ENCODE results near the gene GAMT.

DNA sequence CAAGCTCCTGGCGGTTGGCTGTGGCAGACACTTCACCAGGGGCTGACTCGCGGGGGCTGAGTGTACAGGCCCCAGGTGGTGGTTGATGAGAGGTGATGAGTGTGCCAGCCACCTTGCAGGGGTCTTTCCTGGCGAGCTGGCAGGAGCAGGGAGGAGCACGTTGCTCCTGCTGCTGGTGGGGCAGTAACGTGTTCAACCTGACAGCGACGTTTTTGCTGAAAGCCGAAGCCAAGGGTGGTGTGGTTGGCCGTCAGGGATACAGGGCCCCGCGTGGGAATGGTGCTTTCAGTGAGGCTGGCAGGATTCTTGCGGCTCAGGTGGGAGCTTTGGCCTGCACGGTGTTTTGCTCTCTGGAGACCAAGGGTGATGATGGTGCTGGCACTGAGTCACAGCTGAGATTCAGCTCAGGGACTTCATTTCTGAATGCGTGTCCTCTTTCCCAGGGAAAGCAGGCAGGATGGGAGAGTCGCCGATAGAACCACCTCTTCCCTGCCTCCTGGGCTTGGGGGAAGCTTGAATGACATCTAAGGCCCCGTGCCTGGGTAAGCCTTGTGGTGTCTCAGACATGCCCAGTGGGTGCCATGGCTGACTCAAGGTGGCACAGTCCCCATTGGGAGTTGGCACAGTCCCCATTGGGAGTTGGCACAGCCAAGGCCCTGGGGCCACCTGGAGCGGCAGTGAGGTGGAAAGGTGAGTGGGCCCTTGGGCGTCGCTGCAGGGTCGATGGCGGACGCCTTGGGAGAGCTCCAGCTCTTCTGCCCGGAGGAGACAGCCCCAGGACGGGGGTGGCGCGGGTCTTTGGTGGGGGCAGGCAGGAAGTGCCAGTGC, 14.9 kb upstream of the GAMT start:
- TF ChIP-seq EZH2 (IDR thresholded peaks at IDR 0.05; ENCODE audit: low read depth, unreplicated experiment) (no peak), POLR2AphosphoS5 (IDR thresholded peaks at IDR 0.05; ENCODE audit: low read depth) (no peak), EZH2phosphoT487 (IDR thresholded peaks at IDR 0.05; ENCODE audit: unreplicated experiment) (no peak), NANOG (IDR thresholded peaks at IDR 0.05; ENCODE audit: borderline replicate concordance) (no peak), ZNF331 (CRISPR knock-in tag; IDR thresholded peaks at IDR 0.05; ENCODE audit: low read depth) (no peak), JUNB (IDR thresholded peaks at IDR 0.05; ENCODE audit: unreplicated experiment) (no peak), CREB1 (CRISPR knock-in tag; IDR thresholded peaks at IDR 0.05; ENCODE audit: low read depth) (no peak)
- TF ChIP-seq, protein P1, sequence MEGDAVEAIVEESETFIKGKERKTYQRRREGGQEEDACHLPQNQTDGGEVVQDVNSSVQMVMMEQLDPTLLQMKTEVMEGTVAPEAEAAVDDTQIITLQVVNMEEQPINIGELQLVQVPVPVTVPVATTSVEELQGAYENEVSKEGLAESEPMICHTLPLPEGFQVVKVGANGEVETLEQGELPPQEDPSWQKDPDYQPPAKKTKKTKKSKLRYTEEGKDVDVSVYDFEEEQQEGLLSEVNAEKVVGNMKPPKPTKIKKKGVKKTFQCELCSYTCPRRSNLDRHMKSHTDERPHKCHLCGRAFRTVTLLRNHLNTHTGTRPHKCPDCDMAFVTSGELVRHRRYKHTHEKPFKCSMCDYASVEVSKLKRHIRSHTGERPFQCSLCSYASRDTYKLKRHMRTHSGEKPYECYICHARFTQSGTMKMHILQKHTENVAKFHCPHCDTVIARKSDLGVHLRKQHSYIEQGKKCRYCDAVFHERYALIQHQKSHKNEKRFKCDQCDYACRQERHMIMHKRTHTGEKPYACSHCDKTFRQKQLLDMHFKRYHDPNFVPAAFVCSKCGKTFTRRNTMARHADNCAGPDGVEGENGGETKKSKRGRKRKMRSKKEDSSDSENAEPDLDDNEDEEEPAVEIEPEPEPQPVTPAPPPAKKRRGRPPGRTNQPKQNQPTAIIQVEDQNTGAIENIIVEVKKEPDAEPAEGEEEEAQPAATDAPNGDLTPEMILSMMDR (conservative IDR thresholded peaks at IDR 0.05; ENCODE audit: low read depth in 2 of 2) = no peak
- TF ChIP-seq, protein P2, sequence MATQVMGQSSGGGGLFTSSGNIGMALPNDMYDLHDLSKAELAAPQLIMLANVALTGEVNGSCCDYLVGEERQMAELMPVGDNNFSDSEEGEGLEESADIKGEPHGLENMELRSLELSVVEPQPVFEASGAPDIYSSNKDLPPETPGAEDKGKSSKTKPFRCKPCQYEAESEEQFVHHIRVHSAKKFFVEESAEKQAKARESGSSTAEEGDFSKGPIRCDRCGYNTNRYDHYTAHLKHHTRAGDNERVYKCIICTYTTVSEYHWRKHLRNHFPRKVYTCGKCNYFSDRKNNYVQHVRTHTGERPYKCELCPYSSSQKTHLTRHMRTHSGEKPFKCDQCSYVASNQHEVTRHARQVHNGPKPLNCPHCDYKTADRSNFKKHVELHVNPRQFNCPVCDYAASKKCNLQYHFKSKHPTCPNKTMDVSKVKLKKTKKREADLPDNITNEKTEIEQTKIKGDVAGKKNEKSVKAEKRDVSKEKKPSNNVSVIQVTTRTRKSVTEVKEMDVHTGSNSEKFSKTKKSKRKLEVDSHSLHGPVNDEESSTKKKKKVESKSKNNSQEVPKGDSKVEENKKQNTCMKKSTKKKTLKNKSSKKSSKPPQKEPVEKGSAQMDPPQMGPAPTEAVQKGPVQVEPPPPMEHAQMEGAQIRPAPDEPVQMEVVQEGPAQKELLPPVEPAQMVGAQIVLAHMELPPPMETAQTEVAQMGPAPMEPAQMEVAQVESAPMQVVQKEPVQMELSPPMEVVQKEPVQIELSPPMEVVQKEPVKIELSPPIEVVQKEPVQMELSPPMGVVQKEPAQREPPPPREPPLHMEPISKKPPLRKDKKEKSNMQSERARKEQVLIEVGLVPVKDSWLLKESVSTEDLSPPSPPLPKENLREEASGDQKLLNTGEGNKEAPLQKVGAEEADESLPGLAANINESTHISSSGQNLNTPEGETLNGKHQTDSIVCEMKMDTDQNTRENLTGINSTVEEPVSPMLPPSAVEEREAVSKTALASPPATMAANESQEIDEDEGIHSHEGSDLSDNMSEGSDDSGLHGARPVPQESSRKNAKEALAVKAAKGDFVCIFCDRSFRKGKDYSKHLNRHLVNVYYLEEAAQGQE (IDR thresholded peaks at IDR 0.05; ENCODE audit: unreplicated experiment) = no peak

All from GM23338 (cell line).